ENCODE measurements around the gene PDSS1. TPM values are rescaled to one million over a fixed set of nuclear protein-coding genes. Genes with fewer than 3 reads are reported as not detected.

Gene PDSS1
- total and polyA plus RNA-seq, 2 of the 13 experiments (the other 11 are each of a cell fraction or from before 2014, with no cell fraction given), result 18.7 to 19.3 TPM

DNA sequence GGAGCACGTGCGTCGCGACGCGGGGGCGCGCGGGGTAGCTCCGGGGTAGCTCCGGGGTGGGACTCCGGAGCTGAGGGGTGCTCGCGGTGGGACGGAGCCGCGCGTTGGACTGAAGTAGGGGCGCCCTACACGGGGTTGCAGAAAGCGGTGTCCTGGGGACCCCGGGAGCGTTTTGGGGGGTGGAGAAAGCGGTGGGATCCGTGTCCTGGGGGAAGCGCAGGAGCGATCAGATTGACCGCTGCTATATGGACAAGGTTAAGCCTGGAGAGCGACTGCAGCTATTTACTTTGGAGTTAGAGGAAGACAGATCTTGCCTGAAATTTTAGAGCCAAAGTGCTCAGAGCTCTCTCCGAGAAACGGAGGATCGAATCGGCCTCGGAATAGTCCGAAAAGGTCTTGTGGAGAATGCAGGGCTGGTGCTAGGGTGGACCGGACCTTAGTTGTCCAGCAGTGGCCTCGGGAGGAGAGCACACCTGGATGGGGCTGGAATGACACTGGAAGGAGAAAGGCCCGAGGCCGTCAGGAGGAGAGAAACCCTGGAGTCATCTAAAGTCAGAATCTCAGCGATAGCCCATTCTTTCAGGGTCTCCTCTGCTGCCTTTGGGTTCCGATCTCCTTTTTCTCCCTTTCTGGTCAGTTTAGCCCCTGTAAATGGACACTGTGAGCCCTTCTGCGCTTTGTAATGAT is 564 bp downstream of the PDSS1 start (continued):
- 0 out of 2 replicates have a peak, but pooled peaks have one; percentile 46 for TF ChIP-seq PATZ1 (CRISPR knock-in tag; IDR thresholded peaks at IDR 0.05)
- TF ChIP-seq EP300 (IDR thresholded peaks at IDR 0.05; ENCODE audit: low read depth in 2 of 2, low read length in 2 of 2), result no peak
- TF ChIP-seq EP300 (CRISPR knock-in tag; IDR thresholded peaks at IDR 0.05; ENCODE audit: borderline replicate concordance), result no peak
- no peak for TF ChIP-seq ZEB1 (IDR thresholded peaks at IDR 0.05; ENCODE audit: insufficient replicate concordance, low read depth)
- TF ChIP-seq U2AF2 (IDR thresholded peaks at IDR 0.05; ENCODE audit: low read depth, low read length), result no peak
- no peak for TF ChIP-seq CEBPB (IDR thresholded peaks at IDR 0.05; ENCODE audit: borderline replicate concordance, low read depth, low read length)
- TF ChIP-seq KDM5B (CRISPR knock-in tag; IDR thresholded peaks at IDR 0.05; ENCODE audit: borderline replicate concordance), result 0 out of 2 replicates have a peak, but pooled peaks have one; percentile 5
- TF ChIP-seq ZNF749 (CRISPR knock-in tag; IDR thresholded peaks at IDR 0.05; ENCODE audit: borderline replicate concordance), result no peak
- TF ChIP-seq DNMT1 (CRISPR knock-in tag; IDR thresholded peaks at IDR 0.05), result no peak
- TF ChIP-seq, protein P1, sequence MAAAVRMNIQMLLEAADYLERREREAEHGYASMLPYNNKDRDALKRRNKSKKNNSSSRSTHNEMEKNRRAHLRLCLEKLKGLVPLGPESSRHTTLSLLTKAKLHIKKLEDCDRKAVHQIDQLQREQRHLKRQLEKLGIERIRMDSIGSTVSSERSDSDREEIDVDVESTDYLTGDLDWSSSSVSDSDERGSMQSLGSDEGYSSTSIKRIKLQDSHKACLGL (CRISPR knock-in tag; IDR thresholded peaks at IDR 0.05), result peak; percentile 95; the same call in 1 of the 2 replicates
- TF ChIP-seq ZNF350 (CRISPR knock-in tag; IDR thresholded peaks at IDR 0.05; ENCODE audit: borderline replicate concordance, low read depth), result 0 out of 2 replicates have a peak, but pooled peaks have one; percentile 18
- no peak for TF ChIP-seq ZNF264 (CRISPR knock-in tag; IDR thresholded peaks at IDR 0.05)
- TF ChIP-seq, protein P2, sequence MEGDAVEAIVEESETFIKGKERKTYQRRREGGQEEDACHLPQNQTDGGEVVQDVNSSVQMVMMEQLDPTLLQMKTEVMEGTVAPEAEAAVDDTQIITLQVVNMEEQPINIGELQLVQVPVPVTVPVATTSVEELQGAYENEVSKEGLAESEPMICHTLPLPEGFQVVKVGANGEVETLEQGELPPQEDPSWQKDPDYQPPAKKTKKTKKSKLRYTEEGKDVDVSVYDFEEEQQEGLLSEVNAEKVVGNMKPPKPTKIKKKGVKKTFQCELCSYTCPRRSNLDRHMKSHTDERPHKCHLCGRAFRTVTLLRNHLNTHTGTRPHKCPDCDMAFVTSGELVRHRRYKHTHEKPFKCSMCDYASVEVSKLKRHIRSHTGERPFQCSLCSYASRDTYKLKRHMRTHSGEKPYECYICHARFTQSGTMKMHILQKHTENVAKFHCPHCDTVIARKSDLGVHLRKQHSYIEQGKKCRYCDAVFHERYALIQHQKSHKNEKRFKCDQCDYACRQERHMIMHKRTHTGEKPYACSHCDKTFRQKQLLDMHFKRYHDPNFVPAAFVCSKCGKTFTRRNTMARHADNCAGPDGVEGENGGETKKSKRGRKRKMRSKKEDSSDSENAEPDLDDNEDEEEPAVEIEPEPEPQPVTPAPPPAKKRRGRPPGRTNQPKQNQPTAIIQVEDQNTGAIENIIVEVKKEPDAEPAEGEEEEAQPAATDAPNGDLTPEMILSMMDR (CRISPR knock-in tag; IDR thresholded peaks at IDR 0.05), result no peak
- TF ChIP-seq, protein P3, sequence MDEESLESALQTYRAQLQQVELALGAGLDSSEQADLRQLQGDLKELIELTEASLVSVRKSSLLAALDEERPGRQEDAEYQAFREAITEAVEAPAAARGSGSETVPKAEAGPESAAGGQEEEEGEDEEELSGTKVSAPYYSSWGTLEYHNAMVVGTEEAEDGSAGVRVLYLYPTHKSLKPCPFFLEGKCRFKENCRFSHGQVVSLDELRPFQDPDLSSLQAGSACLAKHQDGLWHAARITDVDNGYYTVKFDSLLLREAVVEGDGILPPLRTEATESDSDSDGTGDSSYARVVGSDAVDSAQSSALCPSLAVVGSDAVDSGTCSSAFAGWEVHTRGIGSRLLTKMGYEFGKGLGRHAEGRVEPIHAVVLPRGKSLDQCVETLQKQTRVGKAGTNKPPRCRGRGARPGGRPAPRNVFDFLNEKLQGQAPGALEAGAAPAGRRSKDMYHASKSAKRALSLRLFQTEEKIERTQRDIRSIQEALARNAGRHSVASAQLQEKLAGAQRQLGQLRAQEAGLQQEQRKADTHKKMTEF (CRISPR knock-in tag; IDR thresholded peaks at IDR 0.05), result no peak
- no peak for TF ChIP-seq ZNF121 (CRISPR knock-in tag; IDR thresholded peaks at IDR 0.05)
- no peak for TF ChIP-seq FOXM1 (CRISPR knock-in tag; IDR thresholded peaks at IDR 0.05)
- no peak for TF ChIP-seq ZNF781 (CRISPR knock-in tag; IDR thresholded peaks at IDR 0.05; ENCODE audit: borderline replicate concordance, not compliant biosample characterization)
- TF ChIP-seq GATAD2A (CRISPR knock-in tag; IDR thresholded peaks at IDR 0.05), result 0 out of 2 replicates have a peak, but pooled peaks have one; percentile 5
- TF ChIP-seq, protein P4, sequence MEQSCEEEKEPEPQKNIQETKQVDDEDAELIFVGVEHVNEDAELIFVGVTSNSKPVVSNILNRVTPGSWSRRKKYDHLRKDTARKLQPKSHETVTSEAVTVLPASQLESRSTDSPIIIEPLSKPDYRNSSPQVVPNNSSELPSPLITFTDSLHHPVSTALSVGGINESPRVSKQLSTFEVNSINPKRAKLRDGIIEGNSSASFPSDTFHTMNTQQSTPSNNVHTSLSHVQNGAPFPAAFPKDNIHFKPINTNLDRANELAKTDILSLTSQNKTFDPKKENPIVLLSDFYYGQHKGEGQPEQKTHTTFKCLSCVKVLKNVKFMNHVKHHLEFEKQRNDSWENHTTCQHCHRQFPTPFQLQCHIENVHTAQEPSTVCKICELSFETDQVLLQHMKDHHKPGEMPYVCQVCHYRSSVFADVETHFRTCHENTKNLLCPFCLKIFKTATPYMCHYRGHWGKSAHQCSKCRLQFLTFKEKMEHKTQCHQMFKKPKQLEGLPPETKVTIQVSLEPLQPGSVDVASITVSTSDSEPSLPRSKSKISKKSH (CRISPR knock-in tag; IDR thresholded peaks at IDR 0.05; ENCODE audit: borderline replicate concordance), result no peak
- TF ChIP-seq ZBTB37 (CRISPR knock-in tag; IDR thresholded peaks at IDR 0.05), result no peak

Measured in HepG2 (cell line).